Neural cell (in vitro differentiated cells): Measurements from ENCODE around the gene AMBP. TPM values are rescaled to one million over a fixed set of nuclear protein-coding genes. Genes with fewer than 3 reads are reported as not detected.

ENCODE experiments used
- H2AFZ ChIP-seq: fragments of 200-600, 300-800 bp; sonication (generic), shearing (Covaris generic); 2 replicates; pipeline ENCODE4 v1.6.0; 2014; ENCODE audit warnings: low read depth, mild to moderate bottlenecking, antibody characterized with exemption, low read length, moderate library complexity
- H3F3A ChIP-seq: fragments of 200-600 bp; shearing (Covaris generic); 2 replicates; pipeline ENCODE4 v1.6.1; 2016; ENCODE audit warnings: mild to moderate bottlenecking, moderate library complexity, mixed read lengths, antibody characterized with exemption, low read length; ENCODE audit not compliant: insufficient read depth, poor library complexity, severe bottlenecking
- H3K27ac ChIP-seq: fragments of 200-600, 300-800 bp; sonication (generic), shearing (Covaris generic); 2 replicates; pipeline ENCODE4 v1.5.1; 2014; ENCODE audit warnings: mild to moderate bottlenecking, low read length, moderate library complexity
- H3K27me3 ChIP-seq: fragments of 300-800, 200-600 bp; sonication (generic), shearing (Covaris generic); 2 replicates; pipeline ENCODE4 v1.6.0; 2014; ENCODE audit warnings: mild to moderate bottlenecking, low read depth, low read length, moderate library complexity; ENCODE audit not compliant: insufficient read depth
- H3K36me3 ChIP-seq: fragments of 300-800, 200-600 bp; sonication (generic), shearing (Covaris generic); 2 replicates; pipeline ENCODE4 v1.5.1; 2014; ENCODE audit warnings: mild to moderate bottlenecking, antibody characterized with exemption, low read length, moderate library complexity; ENCODE audit not compliant: insufficient read depth
- H3K4me2 ChIP-seq: fragments of 300-800, 200-600 bp; sonication (generic), shearing (Covaris generic); 2 replicates; pipeline ENCODE4 v1.6.0; 2014; ENCODE audit warnings: mild to moderate bottlenecking, low read length
- H3K4me3 ChIP-seq: fragments of 300-800, 200-600 bp; sonication (generic), shearing (Covaris generic); 2 replicates; pipeline ENCODE4 v1.5.1; 2014; ENCODE audit warnings: mild to moderate bottlenecking, low read length, moderate library complexity
- H3K79me2 ChIP-seq: fragments of 200-600 bp; shearing (Covaris generic); replicated peaks from 2 replicates; pipeline ENCODE4 v1.6.0; 2014; ENCODE audit warnings: mild to moderate bottlenecking, low read length, moderate library complexity; ENCODE audit not compliant: insufficient read depth
- H3K9ac ChIP-seq: fragments of 300-800, 200-600 bp; sonication (generic), shearing (Covaris generic); 2 replicates; pipeline ENCODE4 v1.6.1; 2016; ENCODE audit warnings: mild to moderate bottlenecking, low read length, mixed read lengths
- H3K9me2 ChIP-seq: fragments of 200-600 bp; shearing (Covaris generic); 2 replicates; pipeline ENCODE4 v1.6.1; 2016; ENCODE audit warnings: mild to moderate bottlenecking, low read length, mixed read lengths; ENCODE audit not compliant: insufficient read depth
- H3K9me3 ChIP-seq: fragments of 200-600, 300-800 bp; sonication (generic), shearing (Covaris generic); 2 replicates; pipeline ENCODE4 v1.6.1; 2016; ENCODE audit warnings: mild to moderate bottlenecking, mixed run types, low read length, moderate library complexity, mixed read lengths
- H4K20me1 ChIP-seq: fragments of 200-600 bp; shearing (Covaris generic); 2 replicates; pipeline ENCODE4 v1.6.1; 2016; ENCODE audit warnings: mild to moderate bottlenecking, mixed run types; ENCODE audit not compliant: insufficient read depth
- CTCF ChIP-seq: fragments of 450-650 bp; IDR thresholded peaks from 2 replicates; pipeline ENCODE4 v1.5.1; 2014; ENCODE audit warnings: antibody characterized with exemption, mild to moderate bottlenecking, moderate library complexity; ENCODE audit not compliant: poor library complexity, severe bottlenecking
- EP300 ChIP-seq: fragments of 450-650 bp; conservative IDR thresholded peaks from 2 replicates; pipeline ENCODE4 v1.6.1; 2014; ENCODE audit warnings: antibody characterized with exemption, mild to moderate bottlenecking, moderate library complexity; ENCODE audit not compliant: poor library complexity, severe bottlenecking
- EZH2 ChIP-seq: fragments of 200-600, 300-800 bp; shearing (Covaris generic), sonication (generic); IDR thresholded peaks from 2 replicates; pipeline ENCODE4 v1.6.1; 2014; ENCODE audit warnings: antibody characterized with exemption, low read length, borderline replicate concordance, mild to moderate bottlenecking; ENCODE audit not compliant: insufficient read depth, poor library complexity, severe bottlenecking
- MXI1 ChIP-seq: fragments of 450-650 bp; conservative IDR thresholded peaks from 2 replicates; pipeline ENCODE4 v1.6.1; 2014; ENCODE audit warnings: antibody characterized with exemption, mild to moderate bottlenecking; ENCODE audit not compliant: poor library complexity, severe bottlenecking
- POLR2AphosphoS5 ChIP-seq: IDR thresholded peaks from 2 replicates; pipeline ENCODE4 v1.6.1; 2012
- RAD21 ChIP-seq: fragments of 450-650 bp; conservative IDR thresholded peaks from 2 replicates; pipeline ENCODE4 v1.6.1; 2014; ENCODE audit warnings: antibody characterized with exemption, mild to moderate bottlenecking, moderate library complexity
- REST ChIP-seq: IDR thresholded peaks from 2 replicates; pipeline ENCODE4 v1.6.1; 2012; ENCODE audit warnings: borderline replicate concordance
- SMC3 ChIP-seq: fragments of 450-650 bp; conservative IDR thresholded peaks from 2 replicates; pipeline ENCODE4 v1.6.1; 2014; ENCODE audit warnings: antibody characterized with exemption, mild to moderate bottlenecking, moderate library complexity; ENCODE audit not compliant: poor library complexity
- TAF1 ChIP-seq: IDR thresholded peaks from 2 replicates; pipeline ENCODE4 v1.6.1; 2012; ENCODE audit warnings: low read depth
- polyA plus RNA-seq: library from polyadenylated mRNA; depleted of rRNA; stranded (reverse); fragments of >200 nt; gene quantifications from 2 replicates; pipeline ENCODE4 v1.2.3, GENCODE V29; 2014

AMBP gene
- polyA plus RNA-seq, 1 donor from 2014 or later = not detected

GRCh38 chr9:114055061-114055460 is 23.0 kb downstream of the AMBP start:
- Histone ChIP-seq H2AFZ (no peak overlapping the region), H3K4me2 (no peak overlapping the region), H3F3A (no peaks in the 10 kb centered on the region), H3K4me3 (no peak overlapping the region), H4K20me1 (no peaks in the 10 kb centered on the region), H3K27ac (no peak overlapping the region), H3K27me3 (no peaks in the 10 kb centered on the region), H3K9me2 (no peaks in the 10 kb centered on the region), H3K9me3 (no peaks in the 10 kb centered on the region), H3K79me2 (no peaks in the 10 kb centered on the region), H3K36me3 (no peaks in the 10 kb centered on the region), H3K9ac (no peak overlapping the region)
- TF ChIP-seq POLR2AphosphoS5 = no peak
- no peak for TF ChIP-seq MXI1
- TF ChIP-seq REST = no peak
- no peak for TF ChIP-seq EP300
- no peak for TF ChIP-seq TAF1
- TF ChIP-seq CTCF = no peak
- TF ChIP-seq EZH2 = no peak
- no peak for TF ChIP-seq RAD21
- TF ChIP-seq SMC3 = no peak

GRCh38 chr9:114054191-114054690 is 23.9 kb downstream of the AMBP start:
- Histone ChIP-seq H3K9me2 (no peaks in the 10 kb centered on the region), H3K27ac (no peak overlapping the region), H3K4me3 (no peak overlapping the region), H2AFZ (no peak overlapping the region), H4K20me1 (no peaks in the 10 kb centered on the region), H3K27me3 (no peaks in the 10 kb centered on the region), H3K79me2 (no peaks in the 10 kb centered on the region), H3F3A (no peaks in the 10 kb centered on the region), H3K4me2 (no peak overlapping the region), H3K36me3 (peaks cover 2% of the 10 kb centered on the region), H3K9ac (no peak overlapping the region), H3K9me3 (no peaks in the 10 kb centered on the region)
- no peak for TF ChIP-seq RAD21
- TF ChIP-seq MXI1 = no peak
- no peak for TF ChIP-seq TAF1
- TF ChIP-seq SMC3 = no peak
